K562 (cell line): ENCODE measurements around the gene LYZL6. TPM values are rescaled to one million over a fixed set of nuclear protein-coding genes. Genes with fewer than 3 reads are reported as not detected.

Experiments used
- E2F3 ChIP-seq: fragments of 250-450 bp; sonication (Bioruptor Pico); IDR thresholded peaks from 2 replicates; pipeline ENCODE4 v1.4.0; 2020; ENCODE audit warnings: mild to moderate bottlenecking
- MCM5 ChIP-seq: fragments of 450-650 bp; IDR thresholded peaks from 2 replicates; pipeline ENCODE4 v1.6.1; 2016; ENCODE audit warnings: low read depth
- PTTG1 ChIP-seq: fragments of 450-650 bp; IDR thresholded peaks from 2 replicates; pipeline ENCODE4 v1.6.1; 2016; ENCODE audit warnings: low read depth, mild to moderate bottlenecking, missing genetic modification characterization, missing compliant biosample characterization
- RB1 ChIP-seq: fragments of 450-650 bp; IDR thresholded peaks from 2 replicates; pipeline ENCODE4 v1.6.1; 2017; ENCODE audit warnings: low read depth, mild to moderate bottlenecking
- polyA plus RNA-seq, 8 experiments: library from polyadenylated mRNA; depleted of rRNA in 4 of 8; stranded (reverse) in 5 of 8; unstranded in 3 of 8; fragments of >200 nt; fragmentation: Nextera tagmentation in 2 of 8; fragmentation: Illumina TruSeq in 1 of 8; extraction: Ambion mirVana in 2 of 8; extraction: Trizol in 1 of 8; gene quantifications; 2 replicates each; pipeline versions ENCODE4 v1.2.1 to v1.2.3, GENCODE V29; 2011 to 2014; ENCODE audit warnings: inconsistent platforms in 1 of 8, missing spikeins in 1 of 8
- small RNA-seq: library from RNA; depleted of rRNA; stranded (forward); fragments of <200 nt; gene quantifications from one replicate; pipeline ENCODE3, GENCODE V24; 2014
- total RNA-seq, 7 experiments: library from RNA; depleted of rRNA in 6 of 7; stranded (reverse); fragments of >200 nt in 6 of 7; fragmentation: Illumina TruSeq in 2 of 7; extraction: Trizol in 2 of 7; gene quantifications; 2 replicates each; pipeline versions ENCODE4 v1.2.1 to v1.2.3, GENCODE V29; 2011 to 2021; ENCODE audit warnings: low replicate concordance in 1 of 7

LYZL6 gene
- total and polyA plus RNA-seq, 9 of the 15 experiments (the other 6 are each of a cell fraction or from before 2014, with no cell fraction given) = not detected

- TF ChIP-seq PTTG1 (0 out of 2 replicates have a peak, but pooled peaks have one; percentile 41), E2F3 (CRISPR knock-in tag) (no peak), MCM5 (no peak), RB1 (no peak)
Observed at GRCh38 chr17:35889241-35889640, 54.3 kb downstream of the LYZL6 start (continued).

Small RNA genes lying within 50 kb of the gene (small RNA-seq; reads per million reads assigned to genes)
- gene RF00100 = 855 reads per million, percentile 99 among the genes with 10 or more reads in this experiment

Other genes starting within 250 kb of the LYZL6 start
Only the 7 nearest of the 16 such genes appear.
- gene HEATR9, start 74.8 kb downstream of the LYZL6 start, total RNA-seq (2014; rRNA removed) = not detected in 2 replicates
- not detected in 2 replicates for gene HEATR9, start 74.8 kb downstream of the LYZL6 start, total RNA-seq (2014; rRNA removed; fragmentation: Illumina TruSeq; extraction: Trizol)
- gene HEATR9, start 74.8 kb downstream of the LYZL6 start, total RNA-seq (2015; rRNA removed; fragmentation: Illumina TruSeq; extraction: Trizol) = not detected in 2 replicates
- gene HEATR9, start 74.8 kb downstream of the LYZL6 start, total RNA-seq (2021) = not detected in 2 replicates
- not detected in 2 replicates for gene HEATR9, start 74.8 kb downstream of the LYZL6 start, polyA plus RNA-seq (2011; rRNA removed)
- gene HEATR9, start 74.8 kb downstream of the LYZL6 start, polyA plus RNA-seq (2014; fragmentation: Illumina TruSeq; extraction: Trizol) = not detected in 2 replicates
- not detected for gene HEATR9, start 74.8 kb downstream of the LYZL6 start, polyA plus RNA-seq (2014; fragmentation: Nextera tagmentation; extraction: Ambion mirVana)
- not detected in 2 replicates for gene HEATR9, start 74.8 kb downstream of the LYZL6 start, polyA plus RNA-seq (2014; rRNA removed)
- gene CCL5, start 63.4 kb downstream of the LYZL6 start, total RNA-seq (2014; rRNA removed) = 0.08 and 0.18 TPM in 2 replicates
- gene CCL5, start 63.4 kb downstream of the LYZL6 start, total RNA-seq (2014; rRNA removed; fragmentation: Illumina TruSeq; extraction: Trizol) = 0.16 TPM in 1 of 2 replicates, not detected in the other
- 0.18 and 0.23 TPM in 2 replicates for gene CCL5, start 63.4 kb downstream of the LYZL6 start, total RNA-seq (2015; rRNA removed; fragmentation: Illumina TruSeq; extraction: Trizol)
- gene CCL5, start 63.4 kb downstream of the LYZL6 start, total RNA-seq (2021) = 0.56 and 0.58 TPM in 2 replicates
- 0.08 and 0.53 TPM in 2 replicates for gene CCL5, start 63.4 kb downstream of the LYZL6 start, polyA plus RNA-seq (2011; rRNA removed)
- gene CCL5, start 63.4 kb downstream of the LYZL6 start, polyA plus RNA-seq (2014; fragmentation: Illumina TruSeq; extraction: Trizol) = 0.43 TPM in 2 replicates
- under 1 TPM; 0.46 to 0.59 TPM for gene CCL5, start 63.4 kb downstream of the LYZL6 start, polyA plus RNA-seq (2014; fragmentation: Nextera tagmentation; extraction: Ambion mirVana)
- 0.30 and 0.49 TPM in 2 replicates for gene CCL5, start 63.4 kb downstream of the LYZL6 start, polyA plus RNA-seq (2014; rRNA removed)
- gene RDM1, start 12.9 kb downstream of the LYZL6 start, total RNA-seq (2014; rRNA removed) = 2.5 and 3.9 TPM in 2 replicates
- 4.8 and 5.6 TPM in 2 replicates for gene RDM1, start 12.9 kb downstream of the LYZL6 start, total RNA-seq (2014; rRNA removed; fragmentation: Illumina TruSeq; extraction: Trizol)
- gene RDM1, start 12.9 kb downstream of the LYZL6 start, total RNA-seq (2015; rRNA removed; fragmentation: Illumina TruSeq; extraction: Trizol) = 2.9 and 3.0 TPM in 2 replicates
- gene RDM1, start 12.9 kb downstream of the LYZL6 start, total RNA-seq (2021) = 5.0 and 5.7 TPM in 2 replicates
- gene RDM1, start 12.9 kb downstream of the LYZL6 start, polyA plus RNA-seq (2011; rRNA removed) = 8.3 and 9.6 TPM in 2 replicates
- 5.4 and 7.0 TPM in 2 replicates for gene RDM1, start 12.9 kb downstream of the LYZL6 start, polyA plus RNA-seq (2014; fragmentation: Illumina TruSeq; extraction: Trizol)
- gene RDM1, start 12.9 kb downstream of the LYZL6 start, polyA plus RNA-seq (2014; fragmentation: Nextera tagmentation; extraction: Ambion mirVana) = 10 to 100 TPM in 1 of 2 experiments, 1 to 10 TPM in 1; 8.5 to 11.2 TPM
- 6.1 and 6.5 TPM in 2 replicates for gene RDM1, start 12.9 kb downstream of the LYZL6 start, polyA plus RNA-seq (2014; rRNA removed)
- not detected in 2 replicates for gene CCL16, start 37.8 kb upstream of the LYZL6 start, total RNA-seq (2014; rRNA removed)
- gene CCL16, start 37.8 kb upstream of the LYZL6 start, total RNA-seq (2014; rRNA removed; fragmentation: Illumina TruSeq; extraction: Trizol) = not detected in 2 replicates
- gene CCL16, start 37.8 kb upstream of the LYZL6 start, total RNA-seq (2015; rRNA removed; fragmentation: Illumina TruSeq; extraction: Trizol) = not detected in 2 replicates
- not detected in 2 replicates for gene CCL16, start 37.8 kb upstream of the LYZL6 start, total RNA-seq (2021)
- not detected in 2 replicates for gene CCL16, start 37.8 kb upstream of the LYZL6 start, polyA plus RNA-seq (2011; rRNA removed)
- gene CCL16, start 37.8 kb upstream of the LYZL6 start, polyA plus RNA-seq (2014; fragmentation: Illumina TruSeq; extraction: Trizol) = not detected in 2 replicates
- gene CCL16, start 37.8 kb upstream of the LYZL6 start, polyA plus RNA-seq (2014; fragmentation: Nextera tagmentation; extraction: Ambion mirVana) = not detected
- gene CCL16, start 37.8 kb upstream of the LYZL6 start, polyA plus RNA-seq (2014; rRNA removed) = not detected in 2 replicates
- not detected in 2 replicates for gene CCL14, start 43.0 kb upstream of the LYZL6 start, total RNA-seq (2014; rRNA removed)
- gene CCL14, start 43.0 kb upstream of the LYZL6 start, total RNA-seq (2014; rRNA removed; fragmentation: Illumina TruSeq; extraction: Trizol) = not detected in 2 replicates
- gene CCL14, start 43.0 kb upstream of the LYZL6 start, total RNA-seq (2015; rRNA removed; fragmentation: Illumina TruSeq; extraction: Trizol) = not detected in 2 replicates
- not detected in 2 replicates for gene CCL14, start 43.0 kb upstream of the LYZL6 start, total RNA-seq (2021)
- gene CCL14, start 43.0 kb upstream of the LYZL6 start, polyA plus RNA-seq (2011; rRNA removed) = not detected in 2 replicates
- gene CCL14, start 43.0 kb upstream of the LYZL6 start, polyA plus RNA-seq (2014; fragmentation: Illumina TruSeq; extraction: Trizol) = not detected in 2 replicates
- not detected for gene CCL14, start 43.0 kb upstream of the LYZL6 start, polyA plus RNA-seq (2014; fragmentation: Nextera tagmentation; extraction: Ambion mirVana)
- not detected in 2 replicates for gene CCL14, start 43.0 kb upstream of the LYZL6 start, polyA plus RNA-seq (2014; rRNA removed)
- not detected in 2 replicates for gene CCL15, start 57.8 kb upstream of the LYZL6 start, total RNA-seq (2014; rRNA removed)
- not detected in 2 replicates for gene CCL15, start 57.8 kb upstream of the LYZL6 start, total RNA-seq (2014; rRNA removed; fragmentation: Illumina TruSeq; extraction: Trizol)
- gene CCL15, start 57.8 kb upstream of the LYZL6 start, total RNA-seq (2015; rRNA removed; fragmentation: Illumina TruSeq; extraction: Trizol) = not detected in 2 replicates
- gene CCL15, start 57.8 kb upstream of the LYZL6 start, total RNA-seq (2021) = not detected in 2 replicates
- not detected in 2 replicates for gene CCL15, start 57.8 kb upstream of the LYZL6 start, polyA plus RNA-seq (2011; rRNA removed)
- gene CCL15, start 57.8 kb upstream of the LYZL6 start, polyA plus RNA-seq (2014; fragmentation: Illumina TruSeq; extraction: Trizol) = not detected in 2 replicates
- gene CCL15, start 57.8 kb upstream of the LYZL6 start, polyA plus RNA-seq (2014; fragmentation: Nextera tagmentation; extraction: Ambion mirVana) = not detected
- gene CCL15, start 57.8 kb upstream of the LYZL6 start, polyA plus RNA-seq (2014; rRNA removed) = not detected in 2 replicates
- gene CCL23, start 74.3 kb upstream of the LYZL6 start, total RNA-seq (2014; rRNA removed) = not detected in 2 replicates
- gene CCL23, start 74.3 kb upstream of the LYZL6 start, total RNA-seq (2014; rRNA removed; fragmentation: Illumina TruSeq; extraction: Trizol) = not detected in 2 replicates
- not detected in 2 replicates for gene CCL23, start 74.3 kb upstream of the LYZL6 start, total RNA-seq (2015; rRNA removed; fragmentation: Illumina TruSeq; extraction: Trizol)
- not detected in 2 replicates for gene CCL23, start 74.3 kb upstream of the LYZL6 start, total RNA-seq (2021)
- not detected in 2 replicates for gene CCL23, start 74.3 kb upstream of the LYZL6 start, polyA plus RNA-seq (2011; rRNA removed)
- not detected in 2 replicates for gene CCL23, start 74.3 kb upstream of the LYZL6 start, polyA plus RNA-seq (2014; fragmentation: Illumina TruSeq; extraction: Trizol)
- gene CCL23, start 74.3 kb upstream of the LYZL6 start, polyA plus RNA-seq (2014; fragmentation: Nextera tagmentation; extraction: Ambion mirVana) = not detected
- not detected in 2 replicates for gene CCL23, start 74.3 kb upstream of the LYZL6 start, polyA plus RNA-seq (2014; rRNA removed)